ENCODE measurements around the gene NDUFV2.
A peak's percentile ranks its signal among the peaks of the same experiment; 100 is the strongest.

The NDUFV2 gene

GRCh38 chr18:9102508-9103375 lies at the start of gene NDUFV2:
TSS of gene NDUFV2 (plus strand) at chr18:9102699. CDS start at chr18:9102744, 45 bp downstream.
- peaks cover 37% of the 10 kb centered on the region for H3K4me1 Mint-ChIP-seq (ENCODE audit: low read depth)
- no peaks in the 10 kb centered on the region for H3K9me3 Mint-ChIP-seq
- intact Hi-C loops (cut with micrococcal nuclease): loop anchor here (1.0 to 2.0 kb wide), 3 partner anchors 18 to 34 kb away; partner anchors contain the start of gene ANKRD12
- H3K27ac Mint-ChIP-seq: peak within 1 kb of the TSS; percentile 94
- H3K4me3 Mint-ChIP-seq: peak within 1 kb of the TSS; percentile 84
- peaks cover 60% of the 10 kb centered on the region for H3K36me3 Mint-ChIP-seq (ENCODE audit: low read depth)
- H3K27me3 Mint-ChIP-seq: no peaks in the 10 kb centered on the region

GRCh38 chr18:9053814-9054213 lies 48.7 kb upstream of the NDUFV2 start:
- H3K4me1 Mint-ChIP-seq (ENCODE audit: low read depth): peaks cover 4% of the 10 kb centered on the region
- no peak overlapping the region for H3K4me3 Mint-ChIP-seq
- no peak overlapping the region for H3K27ac Mint-ChIP-seq
- H3K9me3 Mint-ChIP-seq: peaks cover 34% of the 10 kb centered on the region
- intact Hi-C loops (cut with micrococcal nuclease): no loop called here
- H3K36me3 Mint-ChIP-seq (ENCODE audit: low read depth): peaks cover 14% of the 10 kb centered on the region
- no peaks in the 10 kb centered on the region for H3K27me3 Mint-ChIP-seq

DNA sequence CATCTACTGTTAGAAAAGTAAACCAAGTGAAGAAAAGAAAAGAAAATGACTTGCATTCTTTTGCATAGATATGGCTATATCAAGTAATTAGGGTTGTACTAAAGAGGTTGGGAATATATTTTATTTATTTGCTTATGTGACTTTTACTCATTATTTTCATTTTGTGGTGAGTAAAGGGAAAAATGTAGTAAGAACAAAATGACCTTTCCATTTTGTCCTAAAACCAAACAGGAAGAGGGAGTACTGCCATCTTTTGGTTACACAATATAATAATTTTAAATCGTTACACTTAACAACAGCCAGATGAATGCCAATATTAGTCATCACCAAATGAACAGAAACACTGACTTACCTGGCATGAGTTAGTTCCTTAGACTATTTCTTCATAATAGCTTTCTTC lies 47.3 kb upstream of the NDUFV2 start:
- Mint-ChIP-seq H3K27me3 (no peaks in the 10 kb centered on the region), H3K27ac (no peak overlapping the region), H3K9me3 (peaks cover 28% of the 10 kb centered on the region), H3K36me3 (ENCODE audit: low read depth) (peaks cover 12% of the 10 kb centered on the region), H3K4me3 (no peak overlapping the region), H3K4me1 (ENCODE audit: low read depth) (peaks cover under 1% of the 10 kb centered on the region)
- intact Hi-C loops (cut with micrococcal nuclease): loop anchor here (5.0 kb wide), 1 partner anchor 403 kb away; no protein-coding TSS in a partner anchor

GRCh38 chr18:9055626-9056025 lies 46.9 kb upstream of the NDUFV2 start:
- Mint-ChIP-seq H3K4me1 (ENCODE audit: low read depth) (peaks cover 5% of the 10 kb centered on the region), H3K4me3 (no peak overlapping the region), H3K36me3 (ENCODE audit: low read depth) (peaks cover 7% of the 10 kb centered on the region), H3K27me3 (no peaks in the 10 kb centered on the region), H3K9me3 (peaks cover 24% of the 10 kb centered on the region), H3K27ac (no peak overlapping the region)
- intact Hi-C loops (cut with micrococcal nuclease): loop anchor here (5.0 kb wide), 1 partner anchor 403 kb away; no protein-coding TSS in a partner anchor

- Mint-ChIP-seq H3K4me1 (ENCODE audit: low read depth) (peaks cover 24% of the 10 kb centered on the region), H3K27me3 (no peaks in the 10 kb centered on the region), H3K4me3 (no peak overlapping the region), H3K27ac (no peak overlapping the region), H3K9me3 (peaks cover 8% of the 10 kb centered on the region), H3K36me3 (ENCODE audit: low read depth) (no peaks in the 10 kb centered on the region)
- intact Hi-C loops (cut with micrococcal nuclease): loop anchor here (5.0 kb wide), 1 partner anchor 405 kb away; no protein-coding TSS in a partner anchor
Observed at GRCh38 chr18:9057646-9058045, 44.9 kb upstream of the NDUFV2 start.

DNA sequence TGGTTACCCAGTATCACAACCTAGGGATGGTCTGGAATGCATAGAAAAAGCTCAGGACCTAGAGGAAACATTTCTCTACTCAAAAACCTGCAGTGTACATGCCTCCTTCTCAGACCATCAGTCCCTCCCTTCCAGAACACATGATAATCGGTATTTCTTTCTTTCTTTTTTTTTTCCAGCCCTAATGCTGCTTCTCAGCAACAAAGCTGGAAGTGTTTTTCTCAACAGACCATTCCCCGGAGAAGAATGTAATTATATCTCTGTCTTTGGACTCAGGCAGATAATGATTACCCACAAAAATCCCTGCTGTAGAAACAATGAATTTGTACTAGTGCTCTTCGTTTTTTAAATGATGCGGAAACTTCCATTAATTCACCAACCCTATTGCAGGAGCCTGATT lies 44.1 kb upstream of the NDUFV2 start:
- Mint-ChIP-seq H3K27ac (no peak overlapping the region), H3K36me3 (ENCODE audit: low read depth) (no peaks in the 10 kb centered on the region), H3K27me3 (no peaks in the 10 kb centered on the region), H3K4me3 (no peak overlapping the region), H3K9me3 (peaks cover under 1% of the 10 kb centered on the region), H3K4me1 (ENCODE audit: low read depth) (peaks cover 31% of the 10 kb centered on the region)
- intact Hi-C loops (cut with micrococcal nuclease): loop anchor here (5.0 kb wide), 1 partner anchor 406 kb away; no protein-coding TSS in a partner anchor

DNA sequence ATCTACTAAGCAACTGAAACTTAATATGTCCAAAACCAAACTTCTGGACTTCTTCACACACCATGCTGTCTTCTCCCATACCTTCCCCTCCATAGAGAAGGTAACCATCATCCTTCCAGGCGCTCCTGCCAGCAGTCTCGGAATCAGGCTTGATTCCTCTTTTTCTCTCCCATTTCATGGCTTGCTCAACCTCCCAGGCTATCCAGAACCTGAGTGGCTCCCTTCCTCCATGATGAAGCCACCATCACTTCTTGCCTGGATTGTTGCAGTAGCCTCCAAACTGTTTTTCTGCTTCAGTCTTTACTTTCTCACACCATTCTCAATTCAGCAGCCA lies 40.1 kb upstream of the NDUFV2 start:
- H3K4me3 Mint-ChIP-seq: peak overlapping the region; percentile 70
- no peaks in the 10 kb centered on the region for H3K27me3 Mint-ChIP-seq
- no peaks in the 10 kb centered on the region for H3K36me3 Mint-ChIP-seq (ENCODE audit: low read depth)
- no peaks in the 10 kb centered on the region for H3K9me3 Mint-ChIP-seq
- H3K4me1 Mint-ChIP-seq (ENCODE audit: low read depth): peaks cover 59% of the 10 kb centered on the region
- intact Hi-C loops (cut with micrococcal nuclease): loop anchor here (5.0 kb wide), 1 partner anchor 360 kb away; no protein-coding TSS in a partner anchor
- H3K27ac Mint-ChIP-seq: peak overlapping the region; percentile 88

GRCh38 chr18:9065864-9066263 lies 36.6 kb upstream of the NDUFV2 start:
- Mint-ChIP-seq H3K36me3 (ENCODE audit: low read depth) (no peaks in the 10 kb centered on the region), H3K4me1 (ENCODE audit: low read depth) (peaks cover 80% of the 10 kb centered on the region), H3K27me3 (no peaks in the 10 kb centered on the region), H3K9me3 (no peaks in the 10 kb centered on the region), H3K27ac (no peak overlapping the region), H3K4me3 (no peak overlapping the region)
- intact Hi-C loops (cut with micrococcal nuclease): no loop called here

GRCh38 chr18:9066358-9066757 lies 36.1 kb upstream of the NDUFV2 start:
- intact Hi-C loops (cut with micrococcal nuclease): no loop called here
- Mint-ChIP-seq H3K27me3 (no peaks in the 10 kb centered on the region), H3K9me3 (no peaks in the 10 kb centered on the region), H3K27ac (peak overlapping the region; percentile 2), H3K4me1 (ENCODE audit: low read depth) (peaks cover 75% of the 10 kb centered on the region), H3K36me3 (ENCODE audit: low read depth) (no peaks in the 10 kb centered on the region), H3K4me3 (no peak overlapping the region)

- no peak overlapping the region for H3K4me3 Mint-ChIP-seq
- no peaks in the 10 kb centered on the region for H3K27me3 Mint-ChIP-seq
- no peaks in the 10 kb centered on the region for H3K9me3 Mint-ChIP-seq
- intact Hi-C loops (cut with micrococcal nuclease): no loop called here
- peak overlapping the region; percentile 2 for H3K27ac Mint-ChIP-seq
- H3K4me1 Mint-ChIP-seq (ENCODE audit: low read depth): peaks cover 70% of the 10 kb centered on the region
- H3K36me3 Mint-ChIP-seq (ENCODE audit: low read depth): no peaks in the 10 kb centered on the region
Observed at GRCh38 chr18:9066817-9067306, 35.6 kb upstream of the NDUFV2 start.

- no peak overlapping the region for H3K4me3 Mint-ChIP-seq
- no peaks in the 10 kb centered on the region for H3K9me3 Mint-ChIP-seq
- no peaks in the 10 kb centered on the region for H3K27me3 Mint-ChIP-seq
- H3K27ac Mint-ChIP-seq: peak overlapping the region; percentile 86
- H3K36me3 Mint-ChIP-seq (ENCODE audit: low read depth): no peaks in the 10 kb centered on the region
- H3K4me1 Mint-ChIP-seq (ENCODE audit: low read depth): peaks cover 66% of the 10 kb centered on the region
- intact Hi-C loops (cut with micrococcal nuclease): no loop called here
Observed at GRCh38 chr18:9067823-9068222, 34.7 kb upstream of the NDUFV2 start.

DNA sequence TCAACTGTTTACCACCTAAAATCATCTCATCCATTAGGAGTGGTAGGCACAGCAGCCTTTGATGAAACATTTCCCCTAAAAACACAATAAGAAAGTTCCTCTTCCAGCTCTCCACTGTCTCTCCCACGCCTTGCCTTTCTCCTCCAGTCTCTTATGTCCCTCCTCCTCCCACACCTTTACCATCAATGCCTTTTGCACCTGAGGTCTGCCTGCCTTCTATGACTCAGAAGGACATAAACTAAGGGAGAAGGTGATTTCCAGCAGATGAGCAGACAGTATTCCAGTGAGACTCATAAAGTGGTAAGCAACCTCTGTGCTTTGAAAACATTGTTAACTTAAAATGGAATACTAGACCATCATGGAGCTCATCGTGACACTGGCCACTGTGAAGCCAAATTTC lies 34.2 kb upstream of the NDUFV2 start:
- intact Hi-C loops (cut with micrococcal nuclease): no loop called here
- H3K36me3 Mint-ChIP-seq (ENCODE audit: low read depth): no peaks in the 10 kb centered on the region
- H3K4me3 Mint-ChIP-seq: no peak overlapping the region
- H3K27ac Mint-ChIP-seq: peak overlapping the region; percentile 86
- no peaks in the 10 kb centered on the region for H3K27me3 Mint-ChIP-seq
- H3K4me1 Mint-ChIP-seq (ENCODE audit: low read depth): peaks cover 65% of the 10 kb centered on the region
- no peaks in the 10 kb centered on the region for H3K9me3 Mint-ChIP-seq

- no peaks in the 10 kb centered on the region for H3K9me3 Mint-ChIP-seq
- peaks cover 59% of the 10 kb centered on the region for H3K4me1 Mint-ChIP-seq (ENCODE audit: low read depth)
- H3K27me3 Mint-ChIP-seq: no peaks in the 10 kb centered on the region
- intact Hi-C loops (cut with micrococcal nuclease): no loop called here
- peak overlapping the region; percentile 86 for H3K27ac Mint-ChIP-seq
- H3K36me3 Mint-ChIP-seq (ENCODE audit: low read depth): no peaks in the 10 kb centered on the region
- H3K4me3 Mint-ChIP-seq: no peak overlapping the region
Observed at GRCh38 chr18:9069601-9070000, 32.9 kb upstream of the NDUFV2 start.

GRCh38 chr18:9070212-9070611 lies 32.3 kb upstream of the NDUFV2 start:
- Mint-ChIP-seq H3K27ac (peak overlapping the region; percentile 86), H3K4me3 (no peak overlapping the region), H3K4me1 (ENCODE audit: low read depth) (peaks cover 58% of the 10 kb centered on the region)

More at GRCh38 chr18:9070212-9070611, 32.3 kb upstream of the NDUFV2 start:
- H3K36me3 Mint-ChIP-seq (ENCODE audit: low read depth): no peaks in the 10 kb centered on the region
- intact Hi-C loops (cut with micrococcal nuclease): loop anchor here (10.0 kb wide), 1 partner anchor 265 kb away; the partner anchor contains the start of gene TWSG1
- no peaks in the 10 kb centered on the region for H3K9me3 Mint-ChIP-seq
- no peaks in the 10 kb centered on the region for H3K27me3 Mint-ChIP-seq

Data from dendritic cell treated with granulocyte-macrophage colony-stimulating factor and Interleukin-4, amounts not matched to agents 40 ng/mL and 50 ng/mL, for 4 days (primary cell).